GM18511 (cell line): ENCODE data around the gene TBX4.
"Not testable (repeated sequence)": the region's sequence is repeated elsewhere in the genome, so short reads cannot be mapped to it uniquely, and the experiment has no call there.

ENCODE experiments used
- ATAC-seq: cut with Tn5 transposase; IDR thresholded peaks from one replicate; pipeline ENCODE4 v1.9.1; 2021; ENCODE audit warnings: mild to moderate bottlenecking, moderate library complexity; ENCODE audit not compliant: unreplicated experiment

TBX4 gene

GRCh38 chr17:61427567-61427966 is 24.7 kb upstream of the TBX4 start:
- ATAC-seq, result no peak

GRCh38 chr17:61429274-61429673 is 22.9 kb upstream of the TBX4 start:
- ATAC-seq, result no peak

- ATAC-seq, result not testable (repeated sequence)
These were observed 22.4 kb upstream of the TBX4 start for GRCh38 chr17:61429831-61430230.

GRCh38 chr17:61431594-61432311 is 20.5 kb upstream of the TBX4 start:
- no peak for ATAC-seq

- no peak for ATAC-seq
These were observed 15.9 kb upstream of the TBX4 start for GRCh38 chr17:61436273-61436672.

GRCh38 chr17:61436995-61437704 is 15.1 kb upstream of the TBX4 start:
- no peak for ATAC-seq

GRCh38 chr17:61440697-61441096 is 11.5 kb upstream of the TBX4 start:
- no peak for ATAC-seq

- ATAC-seq, result not testable (repeated sequence)
These were observed 10.7 kb upstream of the TBX4 start for GRCh38 chr17:61441507-61441906.

GRCh38 chr17:61442136-61442775 is 10.0 kb upstream of the TBX4 start:
- ATAC-seq, result no peak

- ATAC-seq, result no peak
These were observed 9.2 kb upstream of the TBX4 start for GRCh38 chr17:61442878-61443474.

GRCh38 chr17:61443475-61443882 is 8.7 kb upstream of the TBX4 start:
- no peak for ATAC-seq

GRCh38 chr17:61444075-61444474 is 8.1 kb upstream of the TBX4 start:
- ATAC-seq, result no peak

- no peak for ATAC-seq
These were observed 7.4 kb upstream of the TBX4 start for GRCh38 chr17:61444831-61445230.

GRCh38 chr17:61447358-61447757 is 4.9 kb upstream of the TBX4 start:
- ATAC-seq, result no peak

- no peak for ATAC-seq
These were observed 4.2 kb upstream of the TBX4 start for GRCh38 chr17:61448042-61448441.

GRCh38 chr17:61449140-61449539 is 3.1 kb upstream of the TBX4 start:
- ATAC-seq, result not testable (repeated sequence)

GRCh38 chr17:61449707-61450640 is 2.2 kb upstream of the TBX4 start:
- ATAC-seq, result no peak

GRCh38 chr17:61450641-61451537 is 1.3 kb upstream of the TBX4 start:
- no peak for ATAC-seq

- no peak for ATAC-seq
These were observed 503 bp upstream of the TBX4 start for GRCh38 chr17:61451538-61452300.
